ENCODE measurements around the gene ASCL5.
A peak's percentile ranks its signal among the peaks of the same experiment; 100 is the strongest.
"Not testable (repeated sequence)": the region's sequence is repeated elsewhere in the genome, so short reads cannot be mapped to it uniquely, and the experiment has no call there.

The ASCL5 gene

GRCh38 chr1:201170533-201171062 lies 43.6 kb upstream of the ASCL5 start:
- peak; percentile 92 for DNase-seq (ENCODE audit: low read depth)
- peak overlapping the region; percentile 38 for H3K4me3 ChIP-seq (ENCODE audit: low read length)
- TF ChIP-seq CTCF (IDR thresholded peaks at IDR 0.05; ENCODE audit: insufficient read depth, low read depth, low read length, missing control alignments) = no peak

GRCh38 chr1:201169971-201170532 lies 43.1 kb upstream of the ASCL5 start:
- TF ChIP-seq CTCF (IDR thresholded peaks at IDR 0.05; ENCODE audit: insufficient read depth, low read depth, low read length, missing control alignments) = no peak
- H3K4me3 ChIP-seq (ENCODE audit: low read length) = no peak overlapping the region

GRCh38 chr1:201169203-201169602 lies 42.2 kb upstream of the ASCL5 start:
- TF ChIP-seq CTCF (IDR thresholded peaks at IDR 0.05; ENCODE audit: insufficient read depth, low read depth, low read length, missing control alignments) = no peak
- DNase-seq (ENCODE audit: low read depth) = peak; percentile 39
- no peak overlapping the region for H3K4me3 ChIP-seq (ENCODE audit: low read length)

More at GRCh38 chr1:201169971-201170532, 43.1 kb upstream of the ASCL5 start:
- DNase-seq (ENCODE audit: low read depth) = no peak

- no peak for TF ChIP-seq CTCF (IDR thresholded peaks at IDR 0.05; ENCODE audit: insufficient read depth, low read depth, low read length, missing control alignments)
- DNase-seq (ENCODE audit: low read depth) = no peak
- no peak overlapping the region for H3K4me3 ChIP-seq (ENCODE audit: low read length)
These were observed 40.3 kb upstream of the ASCL5 start for GRCh38 chr1:201167041-201167991.

GRCh38 chr1:201164645-201165044 lies 37.7 kb upstream of the ASCL5 start:
- DNase-seq (ENCODE audit: low read depth) = no peak
- no peak for TF ChIP-seq CTCF (IDR thresholded peaks at IDR 0.05; ENCODE audit: insufficient read depth, low read depth, low read length, missing control alignments)
- H3K4me3 ChIP-seq (ENCODE audit: low read length) = no peak overlapping the region

GRCh38 chr1:201163707-201164106 lies 36.7 kb upstream of the ASCL5 start:
- no peak overlapping the region for H3K4me3 ChIP-seq (ENCODE audit: low read length)
- TF ChIP-seq CTCF (IDR thresholded peaks at IDR 0.05; ENCODE audit: insufficient read depth, low read depth, low read length, missing control alignments) = no peak
- no peak for DNase-seq (ENCODE audit: low read depth)

GRCh38 chr1:201163036-201163435 lies 36.1 kb upstream of the ASCL5 start:
- H3K4me3 ChIP-seq (ENCODE audit: low read length); DNase-seq (ENCODE audit: low read depth): not testable (repeated sequence)

Data from epithelial cell of esophagus (primary cell).